Esophagus squamous epithelium (tissue), 4 donors: ENCODE results near the gene NPAS1.

ENCODE experiments used
- POLR2A ChIP-seq, 4 donors: fragments of 450-650 bp; IDR thresholded peaks; one replicate each; pipeline ENCODE4 v1.6.1; 2017; ENCODE audit warnings: antibody characterized with exemption in 4 of 4, mild to moderate bottlenecking in 4 of 4, moderate library complexity in 3 of 4
- TF ChIP-seq, protein P1 (sequence below), 6 experiments: fragments of 450-650 bp in 4 of 6; fragments of 200-600 bp in 2 of 6; sonication (generic) in 2 of 6; IDR thresholded peaks; one replicate each; pipeline ENCODE4 v1.5.1; 2016 to 2019; ENCODE audit warnings: antibody characterized with exemption in 6 of 6, mild to moderate bottlenecking in 4 of 6, moderate library complexity in 4 of 6

DNA sequence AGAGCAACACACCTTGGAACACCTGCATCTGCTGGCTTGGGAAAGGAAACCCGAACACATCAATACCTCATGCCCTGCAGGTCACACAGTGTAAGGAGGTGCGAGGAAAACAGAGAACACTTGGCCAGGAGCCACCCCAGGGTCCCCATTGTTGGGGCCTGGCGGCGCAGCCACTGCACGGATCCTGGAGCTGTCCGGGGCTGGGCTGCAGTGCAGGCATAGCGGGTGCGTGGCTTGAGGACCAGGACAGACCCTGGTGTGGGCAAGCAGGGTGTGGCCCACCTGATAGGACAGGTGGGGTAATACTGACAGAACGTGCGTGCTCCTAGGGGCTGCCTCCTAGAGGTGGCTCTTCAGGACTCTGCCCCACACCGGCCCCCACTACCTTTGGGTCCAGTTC, 45.6 kb downstream of the NPAS1 start:
- TF ChIP-seq, protein P1, sequence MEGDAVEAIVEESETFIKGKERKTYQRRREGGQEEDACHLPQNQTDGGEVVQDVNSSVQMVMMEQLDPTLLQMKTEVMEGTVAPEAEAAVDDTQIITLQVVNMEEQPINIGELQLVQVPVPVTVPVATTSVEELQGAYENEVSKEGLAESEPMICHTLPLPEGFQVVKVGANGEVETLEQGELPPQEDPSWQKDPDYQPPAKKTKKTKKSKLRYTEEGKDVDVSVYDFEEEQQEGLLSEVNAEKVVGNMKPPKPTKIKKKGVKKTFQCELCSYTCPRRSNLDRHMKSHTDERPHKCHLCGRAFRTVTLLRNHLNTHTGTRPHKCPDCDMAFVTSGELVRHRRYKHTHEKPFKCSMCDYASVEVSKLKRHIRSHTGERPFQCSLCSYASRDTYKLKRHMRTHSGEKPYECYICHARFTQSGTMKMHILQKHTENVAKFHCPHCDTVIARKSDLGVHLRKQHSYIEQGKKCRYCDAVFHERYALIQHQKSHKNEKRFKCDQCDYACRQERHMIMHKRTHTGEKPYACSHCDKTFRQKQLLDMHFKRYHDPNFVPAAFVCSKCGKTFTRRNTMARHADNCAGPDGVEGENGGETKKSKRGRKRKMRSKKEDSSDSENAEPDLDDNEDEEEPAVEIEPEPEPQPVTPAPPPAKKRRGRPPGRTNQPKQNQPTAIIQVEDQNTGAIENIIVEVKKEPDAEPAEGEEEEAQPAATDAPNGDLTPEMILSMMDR (IDR thresholded peaks at IDR 0.05), result no peak
- no peak for TF ChIP-seq POLR2A (IDR thresholded peaks at IDR 0.05)
